ENCODE measurements around the gene FUT8.
"Not testable (repeated sequence)": the region's sequence is repeated elsewhere in the genome, so short reads cannot be mapped to it uniquely, and the experiment has no call there.

FUT8 gene

DNA sequence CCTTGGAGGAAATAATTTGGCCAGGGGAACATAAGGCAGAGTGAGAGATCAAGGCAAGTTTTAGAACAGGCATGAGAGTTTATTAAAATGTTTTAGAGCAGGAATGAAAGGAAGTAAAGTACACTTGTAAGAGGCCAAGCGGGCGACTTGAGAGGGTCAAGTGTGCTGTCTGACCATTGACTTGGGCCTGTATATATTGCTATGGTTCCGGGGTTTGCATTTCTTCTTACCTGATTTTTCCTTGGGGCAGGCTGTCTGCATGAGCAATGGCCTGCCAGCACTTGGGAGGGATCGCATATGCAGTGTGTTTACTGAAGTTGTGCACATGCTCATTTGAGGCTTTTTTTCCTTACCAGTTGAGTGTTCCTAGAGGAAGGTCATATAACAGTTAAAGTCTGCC, 214.8 kb downstream of the FUT8 start:
- no peak for DNase-seq

DNA sequence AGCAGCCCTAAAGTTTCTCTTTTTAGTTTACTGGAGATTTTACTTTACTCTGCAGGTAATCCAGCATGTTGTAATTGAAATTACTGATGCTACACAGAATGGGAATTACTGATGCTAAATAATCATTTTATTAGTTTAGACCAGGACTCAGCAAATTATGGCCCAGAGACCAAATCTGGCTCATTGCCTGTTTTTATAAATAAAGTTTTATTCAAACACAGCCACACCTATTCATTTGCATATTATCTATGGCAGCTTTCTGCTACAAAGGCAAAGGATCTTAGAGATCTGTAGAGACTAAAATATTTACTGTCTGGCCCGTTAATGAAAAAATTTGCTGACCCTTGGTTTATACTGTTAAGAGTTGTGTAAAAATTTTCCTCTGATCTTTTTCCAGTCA, 216.1 kb downstream of the FUT8 start:
- no peak for DNase-seq

DNA sequence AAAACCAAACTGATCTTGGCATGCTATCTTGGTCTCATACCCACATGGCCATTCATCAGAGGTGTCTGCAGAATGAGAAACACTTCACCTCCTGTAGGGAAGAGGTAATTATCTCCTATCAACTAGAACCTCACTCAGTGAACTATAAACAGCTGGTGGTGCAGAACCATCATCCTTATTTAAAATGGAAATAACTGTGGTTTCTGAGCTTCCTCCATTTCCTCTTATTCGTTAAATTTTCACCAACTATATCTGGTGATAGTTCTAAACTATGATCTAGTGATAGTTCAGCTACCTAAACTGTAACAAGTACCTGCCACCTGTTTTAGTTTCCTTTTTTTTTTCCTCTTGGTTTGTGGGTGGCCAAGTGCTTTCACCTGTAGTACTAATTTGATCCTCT, 218.5 kb downstream of the FUT8 start:
- no peak for DNase-seq

DNA sequence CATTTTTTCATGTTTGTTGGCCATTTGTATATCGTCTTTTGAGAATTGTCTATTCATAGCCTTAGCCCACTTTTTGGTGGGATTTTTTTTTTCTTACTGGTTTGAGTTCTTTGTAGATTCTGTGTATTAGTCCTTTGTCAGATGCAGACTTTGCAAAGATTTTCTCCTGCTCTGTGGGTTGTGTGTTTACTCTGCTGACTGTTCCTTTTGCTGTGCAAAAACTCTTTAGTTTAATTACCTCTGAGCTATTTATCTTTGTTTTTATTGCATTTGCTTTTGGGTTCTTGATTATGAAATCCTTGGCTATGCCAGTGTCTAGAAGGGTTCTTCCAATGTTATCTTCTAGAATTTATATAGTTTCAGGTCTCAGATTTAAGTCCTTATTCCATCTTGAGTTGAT, 220.0 kb downstream of the FUT8 start:
- no peak for DNase-seq

DNA sequence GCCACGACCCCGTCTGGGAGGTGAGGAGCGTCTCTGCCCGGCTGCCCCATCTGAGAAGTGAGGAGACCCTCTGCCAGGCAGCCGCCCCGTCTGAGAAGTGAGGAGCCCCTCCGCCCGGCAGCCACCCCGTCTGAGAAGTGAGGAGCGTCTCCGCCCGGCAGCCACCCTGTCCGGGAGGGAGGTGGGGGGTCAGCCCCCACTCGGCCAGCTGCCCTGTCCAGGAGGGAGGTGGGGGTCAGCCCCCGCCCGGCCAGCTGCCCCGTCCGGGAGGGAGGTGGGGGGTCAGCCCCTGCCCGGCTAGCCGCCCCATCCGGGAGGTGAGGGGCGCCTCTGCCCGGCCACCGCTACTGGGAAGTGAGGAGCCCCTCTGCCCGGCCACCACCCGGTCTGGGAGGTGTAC, 221.1 kb downstream of the FUT8 start:
- not testable (repeated sequence) for DNase-seq

DNA sequence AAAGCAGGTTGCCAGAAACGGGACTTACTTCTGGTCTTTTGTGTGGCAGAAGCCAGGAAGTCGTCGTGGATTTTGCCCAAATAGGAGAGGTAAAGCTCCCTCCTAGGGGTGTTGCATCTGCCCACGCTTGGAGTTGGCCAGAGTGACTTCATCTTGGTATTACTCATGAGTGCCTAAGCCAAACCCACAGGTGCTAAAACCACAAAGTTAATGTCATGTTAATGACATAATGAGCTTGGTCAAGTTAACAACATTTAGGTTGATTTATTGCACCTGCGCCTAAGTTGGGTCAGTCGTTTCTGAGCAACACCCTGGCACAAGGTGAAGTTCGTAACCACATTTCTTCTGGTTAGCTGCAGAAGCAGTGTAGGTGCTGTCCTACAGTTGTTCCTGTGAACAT, 225.2 kb downstream of the FUT8 start:
- DNase-seq, result peak; percentile 1

DNA sequence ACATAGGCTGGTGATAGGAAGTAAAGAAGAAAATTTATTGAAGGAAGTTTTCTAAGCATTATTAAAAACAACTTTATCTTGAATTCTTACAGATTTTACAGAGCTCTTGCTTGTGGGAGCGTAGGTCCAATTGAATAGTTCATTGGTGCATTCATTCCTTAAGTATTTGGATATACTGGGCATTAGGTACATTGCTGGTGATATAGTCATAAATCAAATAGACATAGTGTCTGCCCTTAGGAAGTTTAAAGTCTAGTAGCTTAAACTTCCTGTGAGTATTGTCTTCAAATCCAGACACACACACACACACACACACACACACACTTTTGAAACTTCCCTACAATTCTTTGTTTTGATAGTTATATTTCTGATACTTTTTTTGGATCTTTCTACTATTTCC, 226.7 kb downstream of the FUT8 start:
- no peak for DNase-seq

DNA sequence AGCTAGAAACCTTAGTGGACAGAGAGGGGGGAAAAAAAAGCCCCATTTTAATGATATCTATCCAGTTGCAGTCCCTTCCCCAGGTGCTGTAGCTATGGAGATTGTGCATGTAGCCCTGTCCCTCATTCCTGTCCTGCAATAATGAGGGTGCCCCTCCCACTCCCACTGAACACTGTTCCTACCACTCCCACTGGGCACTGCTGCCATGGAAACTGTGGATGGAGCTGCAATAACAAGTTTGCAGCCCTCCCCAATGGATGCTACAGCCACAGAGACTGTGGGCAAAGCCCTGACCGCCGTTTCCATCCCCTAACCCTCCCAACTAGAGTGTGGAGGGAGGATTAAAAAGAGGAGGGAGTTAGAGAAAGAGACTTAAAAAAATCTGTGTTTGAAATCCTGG, 238.3 kb downstream of the FUT8 start:
- DNase-seq, result no peak

DNA sequence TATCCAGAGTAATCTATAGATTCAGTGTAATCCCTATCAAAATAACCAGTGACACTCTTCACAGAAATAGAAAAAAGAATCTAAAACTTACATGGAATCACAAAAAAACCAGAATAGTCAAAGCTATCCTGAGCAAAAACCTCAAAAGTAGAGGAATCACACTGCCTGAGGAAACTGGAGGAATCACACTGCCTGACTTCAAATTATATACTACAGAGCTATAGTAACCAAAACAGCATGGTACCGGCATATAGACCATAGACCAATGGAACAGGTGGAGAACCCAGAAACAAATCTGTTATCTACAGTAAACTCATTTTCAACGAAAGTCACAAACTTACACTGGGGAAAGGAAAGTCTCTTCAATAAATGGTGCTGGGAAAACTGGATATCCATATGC, 244.0 kb downstream of the FUT8 start:
- DNase-seq, result no peak

DNA sequence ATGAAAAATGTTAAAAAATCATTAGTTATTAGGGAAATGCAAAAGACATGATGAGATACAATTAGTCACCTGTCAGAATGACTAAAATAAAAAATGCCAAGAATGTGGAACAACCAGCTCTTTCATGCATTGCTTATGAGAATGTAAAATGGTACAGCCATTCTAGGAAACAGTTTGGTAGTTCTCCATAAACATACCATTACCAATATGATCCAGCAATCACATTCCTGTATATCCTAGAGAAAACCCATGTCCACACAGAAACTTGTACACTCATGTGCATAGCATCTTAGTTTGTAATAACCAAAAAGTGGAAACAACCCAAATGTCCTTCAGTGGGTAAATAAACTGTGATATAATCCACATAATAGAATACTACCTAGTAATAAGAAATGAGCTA, 245.7 kb downstream of the FUT8 start:
- no peak for DNase-seq

DNA sequence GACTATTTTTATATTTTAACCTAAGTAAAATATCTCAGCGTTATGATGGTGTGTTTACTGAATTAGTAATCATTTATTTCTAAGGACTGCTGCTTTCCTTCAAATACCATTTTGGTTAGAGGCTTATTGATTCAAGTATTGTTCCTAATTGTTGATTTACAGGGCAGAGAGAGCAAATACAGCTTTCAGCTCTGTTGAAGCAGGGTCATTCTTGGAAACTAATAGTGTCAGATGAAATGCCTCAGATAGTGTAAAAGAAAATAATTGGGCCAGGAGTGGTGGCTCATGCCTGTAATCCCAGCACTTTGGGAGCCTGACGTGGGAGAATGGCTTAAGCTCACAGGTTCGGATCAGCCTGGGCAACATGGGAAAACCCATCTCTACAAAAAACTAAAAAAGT, 249.3 kb downstream of the FUT8 start:
- no peak for DNase-seq

DNA sequence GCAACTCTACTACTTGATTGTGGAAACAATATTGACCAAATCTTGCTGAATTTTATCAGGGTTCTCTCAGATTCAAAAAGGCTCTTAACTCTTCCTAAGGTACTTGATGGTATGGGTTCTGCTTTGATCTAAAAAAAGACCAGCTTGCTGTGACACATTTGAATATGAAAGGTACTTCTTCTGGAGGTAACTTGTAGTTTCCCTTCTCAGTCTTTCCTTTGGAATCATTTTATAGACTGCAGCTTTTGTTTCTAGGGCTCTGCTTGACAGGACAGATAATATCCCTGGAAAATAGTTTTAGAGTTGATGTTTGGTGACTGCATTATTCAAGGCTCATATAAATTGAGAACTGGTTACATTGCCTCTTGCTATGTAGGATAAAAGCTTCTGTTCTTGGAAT, 251.9 kb downstream of the FUT8 start:
- DNase-seq, result no peak

DNA sequence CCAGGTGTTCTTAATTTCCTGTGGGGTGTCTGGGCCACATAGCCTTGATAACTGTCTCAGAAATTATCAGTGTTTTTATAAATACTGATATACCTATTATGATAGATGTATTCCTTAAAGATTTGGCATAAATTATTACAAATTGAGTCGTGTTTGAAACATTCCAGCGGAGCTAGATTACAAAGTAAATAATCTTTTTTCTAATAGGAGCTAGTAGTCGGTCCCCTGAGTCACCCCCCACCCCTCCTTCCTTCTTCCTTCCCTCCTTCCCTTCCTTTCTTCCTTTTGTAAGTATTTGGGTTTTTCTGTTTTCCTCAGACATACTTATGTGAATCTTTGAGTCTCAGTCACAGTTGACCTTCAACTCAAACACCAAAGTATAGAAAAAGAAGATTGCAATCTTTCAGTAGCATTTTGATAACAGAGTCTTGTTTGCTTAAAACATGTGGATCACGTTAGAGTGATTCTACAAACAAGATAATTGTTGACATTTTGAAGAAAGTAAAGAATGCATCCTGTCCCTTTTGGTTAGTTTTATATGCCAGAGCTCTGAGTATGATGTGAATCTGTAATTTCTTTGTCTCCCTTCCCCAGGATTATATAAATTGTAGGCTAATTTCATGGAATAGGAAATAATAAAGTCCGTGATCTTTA, 264.0 kb downstream of the FUT8 start:
- no peak for DNase-seq

DNA sequence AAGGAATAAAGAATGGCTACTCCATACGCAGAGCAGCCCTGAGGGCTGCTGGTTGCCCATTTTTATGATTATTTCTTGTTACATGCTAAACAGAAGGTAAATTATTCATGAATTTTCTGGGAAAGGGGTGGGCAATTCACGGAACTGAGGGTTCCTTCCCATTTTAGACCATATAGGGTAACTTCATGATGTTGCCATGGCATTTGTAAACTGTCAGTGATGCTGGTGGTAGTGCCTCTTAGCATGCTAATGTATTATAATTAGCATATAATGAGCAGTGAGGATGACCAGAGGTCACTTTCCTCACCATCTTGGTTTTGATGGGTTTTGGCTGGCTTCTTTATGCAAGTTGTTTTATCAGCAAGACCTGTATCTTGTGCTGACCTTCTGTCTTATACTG, 273.0 kb downstream of the FUT8 start:
- no peak for DNase-seq

DNA sequence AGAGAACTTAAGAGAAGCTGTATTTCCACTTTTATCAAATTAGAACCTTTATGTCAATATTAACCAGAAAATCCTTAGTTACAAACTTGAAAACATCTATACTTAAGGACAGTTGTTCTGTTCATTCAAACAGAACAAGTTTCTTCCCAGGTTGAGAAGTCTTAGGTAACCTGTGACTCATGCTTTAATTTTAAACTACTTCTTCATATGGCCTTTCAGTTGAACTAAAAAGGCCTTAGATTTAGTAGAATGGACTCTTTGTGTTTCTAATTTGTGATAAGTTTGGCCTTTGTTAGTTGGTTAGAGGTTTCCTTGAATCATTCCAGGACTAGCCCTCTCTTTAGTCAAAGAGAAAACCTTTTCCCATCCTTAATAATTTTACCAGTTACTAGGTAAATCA, 274.2 kb downstream of the FUT8 start:
- DNase-seq, result no peak

DNA sequence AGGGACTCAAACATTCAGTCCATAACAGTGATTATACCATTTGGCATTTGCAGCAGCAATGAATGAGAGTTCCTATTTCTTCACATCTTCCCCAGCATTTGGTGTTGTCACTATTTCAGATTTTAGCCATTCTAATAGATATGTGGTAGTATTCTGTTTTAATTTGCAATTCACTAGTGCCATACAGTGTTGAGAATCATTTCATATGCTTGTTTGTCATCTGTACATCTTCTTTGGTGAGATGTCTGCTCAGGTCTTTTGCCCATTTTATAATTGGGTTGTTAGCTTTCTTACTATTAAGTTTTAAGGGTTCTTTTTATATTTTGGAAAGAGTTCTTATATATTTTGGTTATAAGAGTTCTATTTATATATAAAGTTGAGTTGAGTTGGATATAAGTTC, 276.5 kb downstream of the FUT8 start:
- DNase-seq, result no peak

DNA sequence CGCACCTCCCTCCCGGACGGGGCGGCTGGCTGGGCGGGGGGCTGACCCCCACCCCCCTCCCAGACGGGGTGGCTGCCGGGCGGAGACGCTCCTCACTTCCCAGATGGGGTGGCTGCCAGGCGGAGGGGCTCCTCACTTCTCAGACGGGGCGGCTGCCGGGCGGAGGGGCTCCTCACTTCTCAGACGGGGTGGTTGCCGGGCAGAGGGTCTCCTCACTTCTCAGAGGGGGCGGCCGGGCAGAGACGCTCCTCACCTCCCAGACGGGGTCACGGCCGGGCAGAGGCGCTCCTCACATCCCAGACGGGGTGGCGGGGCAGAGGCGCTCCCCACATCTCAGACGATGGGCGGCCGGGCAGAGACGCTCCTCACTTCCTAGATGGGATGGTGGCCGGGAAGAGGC, 280.0 kb downstream of the FUT8 start:
- not testable (repeated sequence) for DNase-seq

DNA sequence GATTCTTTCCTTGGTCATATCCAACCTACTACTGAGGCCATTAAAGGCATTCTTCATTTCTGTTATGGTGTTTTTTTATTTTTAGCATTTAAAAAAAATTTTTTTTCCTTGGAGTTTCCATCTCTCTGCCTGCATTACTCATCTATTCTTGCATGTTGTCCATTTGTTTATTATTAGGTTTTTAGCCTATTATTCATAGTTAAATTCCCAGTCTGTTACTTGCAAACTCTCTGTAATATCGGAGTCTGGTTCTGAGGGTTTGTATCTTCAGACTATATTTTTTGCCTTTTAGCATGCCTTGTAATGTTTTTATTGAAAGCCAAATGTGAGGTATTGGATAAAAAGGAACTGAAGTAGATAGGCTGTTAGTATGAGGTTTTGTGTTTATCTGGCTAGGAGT, 284.3 kb downstream of the FUT8 start:
- DNase-seq, result no peak

DNA sequence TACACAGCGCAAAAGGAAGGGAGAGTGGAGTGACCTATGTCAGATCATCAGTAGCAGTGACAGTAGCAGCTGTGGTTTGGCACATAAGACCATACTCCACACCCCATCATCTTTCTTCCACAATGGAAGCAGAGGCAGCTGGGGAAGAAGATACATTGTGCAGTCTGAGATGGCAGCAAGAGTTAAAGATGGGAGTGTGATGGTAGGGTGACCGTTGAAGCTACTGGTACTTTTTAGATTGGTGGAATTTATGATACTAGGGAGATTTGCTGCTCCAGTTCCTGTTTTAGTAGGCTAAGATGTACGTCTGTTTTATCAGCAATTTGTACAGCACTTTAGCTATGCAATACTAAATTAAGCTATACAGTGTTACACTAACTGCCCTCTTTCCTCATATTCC, 291.0 kb downstream of the FUT8 start:
- DNase-seq, result no peak

DNA sequence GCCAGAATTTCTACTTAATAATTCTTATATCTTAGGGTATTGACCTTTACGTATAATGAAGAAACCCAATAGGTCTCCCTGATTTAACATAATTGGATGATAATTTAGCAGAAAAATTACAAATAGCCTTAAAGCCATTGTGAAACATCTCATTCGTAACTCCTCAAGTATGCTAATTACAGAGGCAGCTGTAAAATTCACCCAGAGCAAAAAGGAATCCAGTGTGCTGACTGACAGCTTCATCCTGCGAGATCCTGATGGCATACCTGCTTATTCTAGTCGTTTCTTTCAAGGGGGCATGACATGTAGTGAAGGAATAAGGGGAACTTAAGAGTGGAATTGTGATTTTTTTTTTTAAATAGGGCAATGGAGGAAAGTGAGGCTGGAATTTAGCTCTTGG, 291.5 kb downstream of the FUT8 start:
- DNase-seq, result no peak

DNA sequence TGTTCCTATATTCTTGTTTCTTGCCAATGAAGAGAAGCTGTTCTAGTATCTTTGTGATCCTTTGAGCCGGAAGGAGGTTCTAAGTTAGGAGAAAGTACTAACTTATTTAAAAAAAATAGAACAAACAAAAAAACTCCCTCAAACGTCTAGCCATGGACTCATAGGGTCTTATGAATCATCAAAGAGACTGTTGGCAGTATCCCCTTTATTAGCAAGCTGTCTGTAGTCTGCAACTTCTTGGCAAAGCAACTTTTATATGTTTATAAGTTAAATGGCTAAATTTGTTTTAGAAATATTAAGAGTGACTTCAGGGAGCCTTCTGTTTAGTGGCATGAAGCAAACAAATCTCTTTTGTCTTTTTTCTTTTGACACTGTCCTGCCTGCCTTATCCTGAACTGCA, 291.9 kb downstream of the FUT8 start:
- DNase-seq, result no peak

DNA sequence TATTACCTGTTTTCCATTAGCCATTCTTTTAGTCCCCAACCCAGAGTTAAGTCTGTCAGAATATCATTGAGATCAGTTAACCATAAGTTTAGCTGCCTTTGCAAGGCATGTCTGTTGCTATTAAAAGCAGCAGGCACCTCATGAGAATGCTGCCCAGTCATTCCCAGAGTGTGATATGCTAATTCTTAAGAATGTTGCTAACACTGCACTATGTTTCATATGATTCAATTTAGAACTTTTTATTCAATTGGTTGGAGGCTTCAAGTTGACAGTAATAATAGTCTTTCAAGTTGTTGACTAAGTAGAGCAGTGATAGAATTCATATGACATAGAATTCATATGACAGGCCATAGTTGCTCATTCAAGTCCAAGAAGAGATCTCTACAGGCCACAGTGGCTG, 292.3 kb downstream of the FUT8 start:
- no peak for DNase-seq

DNA sequence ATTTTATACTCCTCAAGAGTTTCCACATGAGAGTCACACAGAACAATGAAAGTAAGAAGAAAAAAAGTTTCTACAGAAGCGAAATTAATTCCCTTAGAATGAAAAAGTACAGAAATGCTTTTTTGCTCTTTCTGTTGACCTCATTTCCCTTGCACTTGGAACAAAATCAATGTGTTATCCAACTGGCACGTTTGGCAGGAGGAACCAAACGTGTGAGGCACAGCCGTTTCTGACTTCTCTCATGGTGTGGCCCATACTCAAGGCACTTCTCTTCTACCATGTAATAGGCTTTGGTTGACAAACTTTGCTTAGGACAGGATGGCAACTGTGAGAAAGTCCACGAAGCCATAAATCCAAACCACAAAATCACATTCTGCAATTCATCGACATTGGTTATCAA, 297.0 kb downstream of the FUT8 start:
- DNase-seq, result no peak

DNA sequence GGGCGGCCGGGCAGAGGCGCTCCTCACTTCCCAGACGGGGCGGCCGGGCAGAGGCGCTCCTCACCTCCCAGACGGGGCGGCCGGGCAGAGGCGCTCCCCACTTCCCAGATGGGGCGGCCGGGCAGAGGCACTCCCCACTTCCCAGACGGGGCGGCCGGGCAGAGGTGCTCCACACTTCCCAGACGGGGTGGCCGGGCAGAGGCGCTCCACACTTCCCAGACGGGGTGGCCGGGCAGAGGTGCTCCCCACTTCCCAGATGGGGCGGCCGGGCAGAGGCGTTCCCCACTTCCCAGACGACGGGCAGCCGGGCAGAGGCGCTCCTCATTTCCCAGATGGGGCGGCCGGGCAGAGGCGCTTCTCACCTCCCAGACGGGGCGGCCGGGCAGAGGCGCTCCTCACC, 304.3 kb downstream of the FUT8 start:
- DNase-seq, result not testable (repeated sequence)

DNA sequence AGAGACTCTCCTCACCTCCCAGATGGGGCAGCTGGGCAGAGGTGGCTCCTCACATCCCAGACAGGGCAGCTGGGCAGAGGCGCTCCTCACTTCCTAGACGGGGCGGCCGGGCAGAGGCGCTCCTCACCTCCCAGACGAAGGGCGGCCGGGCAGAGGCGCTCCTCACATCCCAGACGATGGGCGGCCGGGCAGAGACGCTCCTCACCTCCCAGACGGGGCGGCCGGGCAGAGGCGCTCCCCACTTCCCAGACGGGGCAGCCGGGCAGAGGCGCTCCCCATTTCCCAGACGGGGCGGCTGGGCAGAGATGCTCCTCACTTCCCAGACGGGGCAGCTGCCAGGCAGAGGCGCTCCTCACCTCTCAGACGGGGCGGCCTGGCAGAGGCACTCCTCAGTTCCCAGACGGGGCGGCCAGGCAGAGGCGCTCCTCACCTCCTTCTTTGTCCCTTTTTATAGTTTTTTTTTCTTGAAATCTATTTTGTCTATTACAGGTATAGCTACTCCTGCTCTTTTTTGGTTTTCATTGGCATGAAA, 304.9 kb downstream of the FUT8 start:
- not testable (repeated sequence) for DNase-seq

DNA sequence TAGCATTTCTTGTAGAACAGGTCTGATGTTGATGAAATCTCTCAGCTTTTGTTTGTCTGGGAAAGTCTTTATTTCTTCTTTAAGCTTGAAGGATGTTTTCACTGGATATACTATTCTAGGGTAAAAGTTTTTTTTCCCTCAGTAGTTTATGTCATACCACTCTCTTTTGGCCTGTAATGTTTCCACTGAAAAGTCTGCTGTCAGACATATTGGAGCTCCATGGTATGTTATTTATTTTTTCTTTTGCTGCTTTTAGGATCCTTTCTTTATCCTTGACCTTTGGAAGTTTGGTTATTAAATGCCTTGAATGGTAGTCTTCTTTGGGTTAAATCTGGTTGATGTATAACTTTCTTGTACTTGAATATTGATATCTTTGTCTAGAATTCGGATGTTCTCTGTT, 306.1 kb downstream of the FUT8 start:
- DNase-seq, result no peak

Data from activated effector memory CD4-positive, alpha-beta T cell treated with Interleukin-2 at 50 U/mL for 16 hours (primary cell).